Keratinocyte (primary cell): ENCODE results near the gene CCDC86.

Source experiments
- EZH2 ChIP-seq: IDR thresholded peaks from one replicate; pipeline ENCODE4 v1.6.1; 2012; ENCODE audit warnings: inconsistent platforms, mild to moderate bottlenecking, low read length, moderate library complexity
- TF ChIP-seq, protein P1 (sequence below), 3 experiments: IDR thresholded peaks in 1 of 3; conservative IDR thresholded peaks in 1 of 3; optimal IDR thresholded peaks in 1 of 3; 2 replicates in 2 of 3; 3 replicates in 1 of 3; pipeline versions ENCODE3 to v1.5.1; 2011; ENCODE audit warnings: low read length in 3 of 3, mild to moderate bottlenecking in 3 of 3, moderate library complexity in 2 of 3, control low read depth in 1 of 3, inconsistent platforms in 1 of 3; ENCODE audit not compliant: insufficient read depth in 2 of 3; ENCODE audit errors: extremely low read depth in 1 of 3

DNA sequence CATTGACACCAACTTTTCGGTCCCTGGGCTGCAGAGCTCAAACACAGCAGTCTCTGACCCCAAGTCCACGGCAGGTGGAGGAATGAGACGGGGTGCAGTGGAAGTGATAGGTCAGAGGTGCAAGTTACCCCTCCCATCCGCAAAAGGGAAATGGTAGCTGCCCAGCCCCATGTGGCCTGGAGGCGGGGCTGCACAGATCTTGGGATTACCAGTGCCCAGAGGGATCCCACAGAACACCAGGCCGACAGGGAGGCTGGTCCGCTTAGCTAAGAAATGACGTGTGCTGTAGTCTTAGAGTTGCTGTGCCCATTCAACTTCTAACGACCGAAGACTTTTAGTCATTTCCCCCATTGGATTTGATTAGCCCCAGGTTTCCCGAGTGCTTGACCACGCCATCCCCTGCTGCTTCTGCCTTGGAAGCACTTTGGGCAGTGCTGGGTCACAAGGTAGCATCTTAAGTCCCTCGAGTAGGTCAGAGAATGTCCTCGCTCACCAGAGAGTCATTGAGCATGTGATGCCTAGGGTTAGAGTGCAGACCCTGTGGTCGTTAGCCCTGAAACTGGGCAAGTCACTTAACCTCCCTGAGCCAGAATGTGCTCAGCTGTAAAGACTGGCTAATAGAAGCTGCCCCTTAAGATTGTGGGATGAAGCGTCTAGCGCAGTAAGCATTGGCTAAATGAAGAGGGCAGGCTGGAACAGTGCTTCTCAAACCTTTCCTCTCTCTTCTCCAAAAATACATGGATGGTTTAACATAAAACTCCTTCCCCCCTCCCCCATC, 9.6 kb downstream of the CCDC86 start:
- TF ChIP-seq EZH2 = no peak
- TF ChIP-seq, protein P1, sequence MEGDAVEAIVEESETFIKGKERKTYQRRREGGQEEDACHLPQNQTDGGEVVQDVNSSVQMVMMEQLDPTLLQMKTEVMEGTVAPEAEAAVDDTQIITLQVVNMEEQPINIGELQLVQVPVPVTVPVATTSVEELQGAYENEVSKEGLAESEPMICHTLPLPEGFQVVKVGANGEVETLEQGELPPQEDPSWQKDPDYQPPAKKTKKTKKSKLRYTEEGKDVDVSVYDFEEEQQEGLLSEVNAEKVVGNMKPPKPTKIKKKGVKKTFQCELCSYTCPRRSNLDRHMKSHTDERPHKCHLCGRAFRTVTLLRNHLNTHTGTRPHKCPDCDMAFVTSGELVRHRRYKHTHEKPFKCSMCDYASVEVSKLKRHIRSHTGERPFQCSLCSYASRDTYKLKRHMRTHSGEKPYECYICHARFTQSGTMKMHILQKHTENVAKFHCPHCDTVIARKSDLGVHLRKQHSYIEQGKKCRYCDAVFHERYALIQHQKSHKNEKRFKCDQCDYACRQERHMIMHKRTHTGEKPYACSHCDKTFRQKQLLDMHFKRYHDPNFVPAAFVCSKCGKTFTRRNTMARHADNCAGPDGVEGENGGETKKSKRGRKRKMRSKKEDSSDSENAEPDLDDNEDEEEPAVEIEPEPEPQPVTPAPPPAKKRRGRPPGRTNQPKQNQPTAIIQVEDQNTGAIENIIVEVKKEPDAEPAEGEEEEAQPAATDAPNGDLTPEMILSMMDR (optimal IDR thresholded peaks at IDR 0.05 in 1 of 3, IDR thresholded peaks at IDR 0.05 in 1 of 3, conservative IDR thresholded peaks at IDR 0.05 in 1 of 3; ENCODE audit: extremely low read depth in 1 of 3, insufficient read depth in 2 of 3, low read length in 3 of 3) = no peak
